Fibroblast of skin of right biceps (primary cell): Measurements from ENCODE around the gene ZBTB22.
A peak's percentile ranks its signal among the peaks of the same experiment; 100 is the strongest.
"Not testable (repeated sequence)": the region's sequence is repeated elsewhere in the genome, so short reads cannot be mapped to it uniquely, and the experiment has no call there.

Source experiments
- DNase-seq: peaks from one replicate; pipeline ENCODE4 v3.0.0-alpha.2; 2013

ZBTB22 gene

GRCh38 chr6:33299237-33299944 is 18.2 kb downstream of the ZBTB22 start:
- DNase-seq, result peak; percentile 93

DNA sequence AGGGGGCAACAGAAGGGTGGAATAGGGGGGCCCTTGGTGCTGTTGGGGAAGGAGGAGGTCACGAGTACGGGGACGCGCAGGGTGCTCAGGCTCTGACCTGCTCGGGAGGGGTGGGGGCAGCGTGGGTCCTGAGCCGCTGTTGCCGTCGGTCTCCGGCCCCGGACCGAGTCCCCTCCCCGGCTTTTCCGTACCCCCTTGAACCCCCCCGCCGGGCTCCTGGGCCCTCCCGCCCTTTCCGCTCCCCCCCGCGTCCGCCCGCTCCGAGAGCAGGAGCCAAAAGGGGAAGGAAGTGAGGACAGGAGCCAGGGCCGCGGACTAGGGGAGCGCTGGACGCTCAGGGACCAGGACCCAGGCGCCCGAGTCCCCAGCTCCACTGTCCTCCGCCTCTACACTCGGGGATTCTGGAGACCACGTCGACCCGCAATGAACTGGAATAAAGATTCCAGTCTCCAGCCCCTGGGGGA is 18.7 kb downstream of the ZBTB22 start, which contains the start of gene RGL2:
Gene RGL2 (minus strand): TSS at position 170 of the 464 bp plus-strand sequence. CDS start 332 bp downstream, outside the sequence.
- peak; percentile 63 for DNase-seq

GRCh38 chr6:33297956-33298772 is 19.4 kb downstream of the ZBTB22 start:
- DNase-seq, result peak; percentile 83

DNA sequence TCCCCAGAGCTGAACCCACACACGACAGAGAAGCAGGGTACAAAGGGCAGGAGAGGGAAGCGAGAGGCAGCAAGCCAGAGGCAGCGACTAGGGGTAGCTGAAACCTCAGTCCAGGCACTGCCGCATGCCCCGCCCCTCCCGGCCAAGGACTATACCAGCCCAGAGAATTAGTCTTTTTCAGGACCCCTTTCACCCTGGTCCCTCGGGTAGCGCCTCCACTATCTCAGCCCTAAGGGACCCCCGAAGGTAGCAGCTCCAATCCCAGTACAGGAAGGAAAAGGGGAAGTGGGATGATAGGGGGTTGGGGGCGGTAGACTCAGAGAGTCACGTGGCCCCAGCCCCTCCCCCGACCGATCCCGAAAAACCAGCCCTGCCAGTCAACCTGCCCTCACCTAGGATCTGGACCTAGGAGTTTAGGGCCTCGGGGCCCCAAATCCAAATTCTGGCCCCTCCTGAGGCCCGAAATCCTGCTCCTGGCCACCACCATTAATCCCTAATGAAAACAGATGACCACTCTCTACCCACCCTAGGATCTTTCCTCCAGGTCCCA is 20.1 kb downstream of the ZBTB22 start:
- DNase-seq, result no peak

GRCh38 chr6:33296797-33297405 is 20.6 kb downstream of the ZBTB22 start:
- no peak for DNase-seq

DNA sequence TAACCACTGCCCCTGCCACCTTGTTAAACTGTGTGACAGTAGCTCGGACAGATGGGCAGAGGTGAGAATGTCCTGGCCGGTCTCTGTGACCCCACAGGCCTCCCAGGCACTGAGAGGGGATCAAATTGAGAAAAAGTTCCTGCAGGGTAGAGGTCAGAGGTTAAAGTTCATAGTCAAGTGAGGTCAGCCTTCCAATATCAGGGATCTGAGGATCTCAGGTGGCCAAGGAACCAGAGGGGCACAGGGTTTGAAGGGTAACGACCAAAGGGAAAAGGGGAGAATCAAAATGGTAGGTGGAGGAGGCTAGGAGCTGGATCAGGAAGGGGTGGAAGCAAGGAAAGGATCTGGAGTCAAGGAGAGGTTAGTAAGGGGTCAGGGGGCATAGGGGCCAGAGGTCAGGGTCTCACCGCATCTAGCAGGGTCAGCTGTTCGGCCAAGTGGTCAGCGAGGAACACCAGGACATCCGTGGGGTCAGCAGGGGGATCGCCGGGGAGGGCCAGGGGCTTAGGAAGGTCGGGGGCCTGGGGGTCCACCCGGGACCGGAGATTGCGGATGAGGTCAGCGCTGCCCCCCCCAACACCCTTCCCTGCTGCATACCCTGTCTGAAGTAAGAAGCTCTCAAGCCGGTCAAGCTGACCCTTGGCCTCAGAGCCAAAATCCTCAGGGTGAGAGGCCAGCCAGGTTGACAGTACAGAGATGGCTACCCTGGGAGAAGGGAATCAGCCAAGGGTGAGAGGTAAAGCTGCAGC is 21.7 kb downstream of the ZBTB22 start:
- DNase-seq, result no peak

- DNase-seq, result no peak
Observed at GRCh38 chr6:33294086-33294823, 23.3 kb downstream of the ZBTB22 start.

DNA sequence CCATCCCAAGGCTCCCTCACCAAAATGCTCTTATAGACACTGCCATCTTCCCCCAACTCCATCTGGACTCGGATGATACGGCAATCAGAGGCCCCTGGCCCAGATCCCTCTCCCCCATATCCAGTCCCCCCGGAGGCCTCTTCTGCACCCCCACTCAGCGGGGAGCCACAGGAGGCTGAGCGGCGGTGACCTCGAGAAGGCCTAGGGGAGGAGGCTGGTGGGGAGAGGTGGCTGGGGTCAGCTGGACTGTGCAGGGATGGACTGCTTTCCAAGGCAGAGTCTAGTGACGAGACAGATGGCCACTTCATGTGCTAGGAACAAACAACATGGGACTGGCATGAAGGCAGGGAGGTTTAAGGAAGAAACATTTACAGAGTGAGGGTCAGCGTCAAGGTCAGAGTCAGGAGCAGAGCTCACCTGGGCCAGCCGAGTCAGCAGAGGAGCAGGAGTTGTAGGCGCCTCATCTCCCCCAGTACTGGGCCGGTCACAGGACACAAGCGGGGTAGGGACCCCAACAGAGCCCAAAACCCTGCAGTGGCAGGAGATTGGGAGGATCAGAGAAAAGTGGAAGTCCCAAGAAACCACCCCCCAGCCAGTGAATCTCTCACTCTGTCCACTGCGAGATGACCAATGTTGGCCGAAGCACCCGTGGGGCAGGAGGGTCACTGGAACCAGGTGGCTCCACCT is 24.4 kb downstream of the ZBTB22 start:
- no peak for DNase-seq

GRCh38 chr6:33290459-33290858 is 27.1 kb downstream of the ZBTB22 start:
- DNase-seq, result no peak

DNA sequence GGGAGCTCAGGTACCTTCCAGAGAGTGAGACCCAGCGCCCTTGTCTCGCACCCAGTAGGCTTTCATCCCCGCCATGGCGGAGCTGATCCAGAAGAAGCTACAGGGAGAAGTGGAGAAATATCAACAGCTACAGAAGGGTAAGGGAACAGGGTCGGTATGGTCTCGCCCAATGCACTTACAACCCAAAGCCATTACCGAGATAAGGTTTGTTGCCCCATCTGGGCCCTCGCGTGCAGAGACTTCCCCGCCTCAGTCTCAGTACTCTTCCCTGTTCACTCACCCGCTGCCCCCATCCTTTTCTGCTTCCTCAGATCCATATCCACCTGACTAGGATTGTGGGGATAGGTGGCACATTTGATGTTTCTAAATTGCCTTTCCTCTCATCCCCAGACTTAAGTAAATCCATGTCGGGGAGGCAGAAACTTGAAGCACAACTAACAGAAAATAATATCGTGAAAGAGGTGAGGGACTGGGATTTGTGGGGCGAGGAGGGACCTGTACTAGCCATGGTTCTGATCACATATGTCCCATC is 27.7 kb downstream of the ZBTB22 start:
- no peak for DNase-seq

GRCh38 chr6:33288921-33289783 is 28.4 kb downstream of the ZBTB22 start, which contains the start of the genes PFDN6 and WDR46:
PFDN6 (plus strand) TSS chr6:33289601; CDS start chr6:33289857, 256 bp downstream.
WDR46 (minus strand) TSS chr6:33289239; CDS start chr6:33289170, 69 bp downstream.
- DNase-seq, result peak; percentile 88

- DNase-seq, result no peak
Observed at GRCh38 chr6:33288141-33288920, 29.2 kb downstream of the ZBTB22 start.

GRCh38 chr6:33286946-33287914 is 30.3 kb downstream of the ZBTB22 start:
- DNase-seq, result no peak

- not testable (repeated sequence) for DNase-seq
Observed at GRCh38 chr6:33285214-33285613, 32.3 kb downstream of the ZBTB22 start.

DNA sequence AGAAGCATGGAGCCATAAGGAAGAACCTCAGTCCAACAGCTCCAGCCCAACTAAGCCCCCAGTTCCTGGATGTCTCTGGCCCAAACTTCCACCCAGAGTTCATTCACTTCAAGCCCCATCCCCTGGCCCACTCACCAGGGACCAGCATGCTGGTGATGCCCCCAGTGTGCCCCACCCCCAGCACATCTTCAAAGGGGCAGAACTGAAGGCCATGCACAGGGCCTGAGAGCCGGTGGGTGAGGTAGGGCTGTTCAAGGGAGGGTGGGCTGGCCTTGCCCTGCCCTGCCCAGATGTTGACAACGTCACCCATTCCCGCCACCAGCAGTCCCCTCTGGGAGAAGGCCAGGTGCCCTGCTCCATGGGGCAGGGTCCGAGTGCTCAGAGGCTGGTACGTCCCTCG is 37.0 kb downstream of the ZBTB22 start:
- no peak for DNase-seq

GRCh38 chr6:33279971-33280511 is 37.5 kb downstream of the ZBTB22 start:
- peak; percentile 62 for DNase-seq

DNA sequence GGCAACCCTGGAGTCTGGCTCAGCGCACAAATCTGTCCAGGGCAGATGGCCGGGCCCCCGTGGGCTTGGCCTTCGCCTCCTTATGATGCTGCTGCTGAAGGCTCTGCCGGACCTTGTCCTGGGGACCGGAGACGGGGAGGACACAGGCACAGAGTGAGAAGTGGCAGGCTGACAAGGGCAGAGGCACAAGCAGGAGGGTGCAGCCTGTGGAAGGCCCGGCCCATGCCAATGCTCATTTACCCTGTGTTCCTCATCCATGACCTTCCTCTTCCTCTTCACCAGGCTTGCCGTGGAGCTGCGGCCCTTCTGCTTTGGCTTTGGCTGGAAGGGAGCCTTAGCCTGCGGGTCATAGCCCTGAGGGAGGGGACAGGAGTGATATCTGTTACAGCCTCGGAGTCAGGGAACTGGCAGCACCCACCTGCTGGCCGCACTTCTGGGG is 38.3 kb downstream of the ZBTB22 start:
- DNase-seq, result no peak
